ENCODE measurements around the gene YOD1.

Gene YOD1

GRCh38 chr1:207024202-207025145, 26.5 kb downstream of the YOD1 start:
- DNase-seq, result no peak

GRCh38 chr1:207022996-207023679, 27.9 kb downstream of the YOD1 start:
- no peak for DNase-seq

- DNase-seq, result no peak
Measured at GRCh38 chr1:207021876-207022596, 29.0 kb downstream of the YOD1 start.

GRCh38 chr1:207021139-207021861, 29.7 kb downstream of the YOD1 start:
- DNase-seq, result no peak

GRCh38 chr1:207020709-207021107, 30.3 kb downstream of the YOD1 start:
- DNase-seq, result no peak

- DNase-seq, result no peak
Measured at GRCh38 chr1:207020065-207020708, 30.8 kb downstream of the YOD1 start.

GRCh38 chr1:207019661-207020060, 31.3 kb downstream of the YOD1 start:
- DNase-seq, result no peak

GRCh38 chr1:207019161-207019560, 31.8 kb downstream of the YOD1 start:
- DNase-seq, result no peak

- DNase-seq, result no peak
Measured at GRCh38 chr1:207018707-207019106, 32.3 kb downstream of the YOD1 start.

GRCh38 chr1:207017615-207018559, 33.1 kb downstream of the YOD1 start:
- no peak for DNase-seq

- no peak for DNase-seq
Measured at GRCh38 chr1:207015791-207016190, 35.2 kb downstream of the YOD1 start.

- no peak for DNase-seq
Measured at GRCh38 chr1:207014728-207015127, 36.3 kb downstream of the YOD1 start.

GRCh38 chr1:207013321-207014085, 37.5 kb downstream of the YOD1 start:
- DNase-seq, result no peak

GRCh38 chr1:207010726-207011125, 40.3 kb downstream of the YOD1 start:
- no peak for DNase-seq

GRCh38 chr1:207009945-207010344, 41.1 kb downstream of the YOD1 start:
- no peak for DNase-seq

- no peak for DNase-seq
Measured at GRCh38 chr1:207009182-207009850, 41.7 kb downstream of the YOD1 start.

- no peak for DNase-seq
Measured at GRCh38 chr1:207007352-207008033, 43.5 kb downstream of the YOD1 start.

GRCh38 chr1:207006914-207007313, 44.1 kb downstream of the YOD1 start:
- DNase-seq, result no peak

GRCh38 chr1:207006083-207006482, 44.9 kb downstream of the YOD1 start:
- no peak for DNase-seq

Data from activated CD4-positive, alpha-beta T cell treated with anti-CD3 and anti-CD28 coated beads for 4 hours (primary cell).